ENCODE measurements around the gene SLC25A42.

- TF ChIP-seq, protein P1, sequence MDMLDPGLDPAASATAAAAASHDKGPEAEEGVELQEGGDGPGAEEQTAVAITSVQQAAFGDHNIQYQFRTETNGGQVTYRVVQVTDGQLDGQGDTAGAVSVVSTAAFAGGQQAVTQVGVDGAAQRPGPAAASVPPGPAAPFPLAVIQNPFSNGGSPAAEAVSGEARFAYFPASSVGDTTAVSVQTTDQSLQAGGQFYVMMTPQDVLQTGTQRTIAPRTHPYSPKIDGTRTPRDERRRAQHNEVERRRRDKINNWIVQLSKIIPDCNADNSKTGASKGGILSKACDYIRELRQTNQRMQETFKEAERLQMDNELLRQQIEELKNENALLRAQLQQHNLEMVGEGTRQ (CRISPR knock-in tag; IDR thresholded peaks at IDR 0.05), result no peak
- TF ChIP-seq, protein P2, sequence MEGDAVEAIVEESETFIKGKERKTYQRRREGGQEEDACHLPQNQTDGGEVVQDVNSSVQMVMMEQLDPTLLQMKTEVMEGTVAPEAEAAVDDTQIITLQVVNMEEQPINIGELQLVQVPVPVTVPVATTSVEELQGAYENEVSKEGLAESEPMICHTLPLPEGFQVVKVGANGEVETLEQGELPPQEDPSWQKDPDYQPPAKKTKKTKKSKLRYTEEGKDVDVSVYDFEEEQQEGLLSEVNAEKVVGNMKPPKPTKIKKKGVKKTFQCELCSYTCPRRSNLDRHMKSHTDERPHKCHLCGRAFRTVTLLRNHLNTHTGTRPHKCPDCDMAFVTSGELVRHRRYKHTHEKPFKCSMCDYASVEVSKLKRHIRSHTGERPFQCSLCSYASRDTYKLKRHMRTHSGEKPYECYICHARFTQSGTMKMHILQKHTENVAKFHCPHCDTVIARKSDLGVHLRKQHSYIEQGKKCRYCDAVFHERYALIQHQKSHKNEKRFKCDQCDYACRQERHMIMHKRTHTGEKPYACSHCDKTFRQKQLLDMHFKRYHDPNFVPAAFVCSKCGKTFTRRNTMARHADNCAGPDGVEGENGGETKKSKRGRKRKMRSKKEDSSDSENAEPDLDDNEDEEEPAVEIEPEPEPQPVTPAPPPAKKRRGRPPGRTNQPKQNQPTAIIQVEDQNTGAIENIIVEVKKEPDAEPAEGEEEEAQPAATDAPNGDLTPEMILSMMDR (IDR thresholded peaks at IDR 0.05), result no peak
- TF ChIP-seq NR1H2 (CRISPR knock-in tag; IDR thresholded peaks at IDR 0.05), result no peak
- no peak for TF ChIP-seq CREB1 (CRISPR knock-in tag; IDR thresholded peaks at IDR 0.05)
- TF ChIP-seq NFYB (CRISPR knock-in tag; conservative IDR thresholded peaks at IDR 0.05; ENCODE audit: low read depth), result no peak
- no peak for TF ChIP-seq E2F1 (CRISPR knock-in tag; IDR thresholded peaks at IDR 0.05)
- no peak for TF ChIP-seq EMX1 (CRISPR knock-in tag; IDR thresholded peaks at IDR 0.05)
Measured at GRCh38 chr19:19142347-19142746, 78.6 kb downstream of the SLC25A42 start.
